OCI-LY3 (cell line): ENCODE measurements around the gene PHLDB3.

Experiments
- H2AFZ ChIP-seq: fragments of 200-600, 300-600 bp; shearing (Covaris generic); 2 replicates; pipeline ENCODE4 v1.6.0; 2014; ENCODE audit warnings: antibody characterized with exemption, low read depth, low read length
- H3K27ac ChIP-seq: fragments of 200-600, 300-600 bp; sonication (generic); 2 replicates; pipeline ENCODE4 v1.5.1; 2014; ENCODE audit warnings: mild to moderate bottlenecking, low read length, moderate library complexity, mixed read lengths
- H3K27me3 ChIP-seq: fragments of 200-600, 300-600 bp; sonication (generic); 2 replicates; pipeline ENCODE4 v1.6.1; 2014; ENCODE audit warnings: low read depth, low read length, mixed read lengths
- H3K36me3 ChIP-seq: fragments of 200-600, 300-600 bp; sonication (generic); replicated peaks from 2 replicates; pipeline ENCODE3; 2014; ENCODE audit warnings: low read depth, low read length, mixed read lengths
- H3K4me1 ChIP-seq: fragments of 300-600, 200-600 bp; sonication (generic); 2 replicates; pipeline ENCODE4 v1.6.1; 2014; ENCODE audit warnings: low read length, mixed read lengths
- H3K4me2 ChIP-seq: fragments of 200-600, 300-600 bp; sonication (generic); 2 replicates; pipeline ENCODE4 v1.6.1; 2014; ENCODE audit warnings: low read length, mixed read lengths
- H3K4me3 ChIP-seq: fragments of 300-600, 200-600 bp; sonication (generic); 2 replicates; pipeline ENCODE4 v1.5.1; 2014; ENCODE audit warnings: antibody characterized with exemption, mild to moderate bottlenecking, low read length, moderate library complexity
- H3K79me2 ChIP-seq: fragments of 300-600, 200-600 bp; shearing (Covaris generic); 2 replicates; pipeline ENCODE4 v1.6.1; 2014; ENCODE audit warnings: mild to moderate bottlenecking, low read length, mixed read lengths
- H3K9ac ChIP-seq: fragments of 300-600, 200-600 bp; shearing (Covaris generic); 2 replicates; pipeline ENCODE4 v1.6.0; 2014; ENCODE audit warnings: mild to moderate bottlenecking, low read length, moderate library complexity
- H3K9me3 ChIP-seq: fragments of 200-600, 300-600 bp; shearing (Covaris generic); 2 replicates; pipeline ENCODE4 v1.6.1; 2014; ENCODE audit warnings: low read length, mixed read lengths; ENCODE audit not compliant: insufficient read depth
- H4K20me1 ChIP-seq: fragments of 200-600, 300-600 bp; sonication (generic); 2 replicates; pipeline ENCODE4 v1.6.1; 2016; ENCODE audit warnings: low read length, mixed read lengths; ENCODE audit not compliant: insufficient read depth
- CTCF ChIP-seq: fragments of 200-600, 300-600 bp; sonication (generic); IDR thresholded peaks from 2 replicates; pipeline ENCODE4 v1.5.1; 2014; ENCODE audit warnings: antibody characterized with exemption, low read length, low read depth
- EZH2phosphoT487 ChIP-seq: fragments of 200-600 bp; shearing (Covaris generic); IDR thresholded peaks from 2 replicates; pipeline ENCODE4 v1.6.1; 2018; ENCODE audit warnings: antibody characterized with exemption, mixed run types, low read depth

PHLDB3 gene

GRCh38 chr19:43511324-43511723 is 6.8 kb upstream of the PHLDB3 start:
- H2AFZ ChIP-seq = no peak overlapping the region
- H4K20me1 ChIP-seq = no peaks in the 10 kb centered on the region
- no peaks in the 10 kb centered on the region for H3K9me3 ChIP-seq
- no peaks in the 10 kb centered on the region for H3K36me3 ChIP-seq
- H3K79me2 ChIP-seq = no peaks in the 10 kb centered on the region
- no peak overlapping the region for H3K4me2 ChIP-seq
- no peaks in the 10 kb centered on the region for H3K4me1 ChIP-seq
- no peak overlapping the region for H3K27ac ChIP-seq
- H3K4me3 ChIP-seq = no peak overlapping the region
- no peak overlapping the region for H3K9ac ChIP-seq
- TF ChIP-seq CTCF (no peak), EZH2phosphoT487 (no peak)
- no peaks in the 10 kb centered on the region for H3K27me3 ChIP-seq

GRCh38 chr19:43510713-43511112 is 6.2 kb upstream of the PHLDB3 start:
- H3K9ac ChIP-seq = no peak overlapping the region
- TF ChIP-seq EZH2phosphoT487 = no peak
- no peak for TF ChIP-seq CTCF
- H2AFZ ChIP-seq = no peak overlapping the region
- no peak overlapping the region for H3K4me3 ChIP-seq
- H3K9me3 ChIP-seq = no peaks in the 10 kb centered on the region
- H3K79me2 ChIP-seq = no peaks in the 10 kb centered on the region
- no peak overlapping the region for H3K4me2 ChIP-seq
- H4K20me1 ChIP-seq = no peaks in the 10 kb centered on the region
- H3K4me1 ChIP-seq = no peaks in the 10 kb centered on the region
- H3K36me3 ChIP-seq = no peaks in the 10 kb centered on the region
- H3K27ac ChIP-seq = no peak overlapping the region
- H3K27me3 ChIP-seq = no peaks in the 10 kb centered on the region

- Histone ChIP-seq H3K27me3 (no peaks in the 10 kb centered on the region), H3K9ac (no peak overlapping the region), H3K4me1 (peaks cover 6% of the 10 kb centered on the region), H3K4me3 (no peak overlapping the region), H4K20me1 (no peaks in the 10 kb centered on the region), H3K4me2 (no peak overlapping the region), H3K36me3 (peaks cover 1% of the 10 kb centered on the region), H3K9me3 (no peaks in the 10 kb centered on the region), H3K79me2 (peaks cover 9% of the 10 kb centered on the region), H3K27ac (no peak overlapping the region), H2AFZ (no peak overlapping the region)
- TF ChIP-seq CTCF = no peak
- no peak for TF ChIP-seq EZH2phosphoT487
Measured at GRCh38 chr19:43507880-43508279, 3.3 kb upstream of the PHLDB3 start.

- H3K4me3 ChIP-seq = no peak overlapping the region
- peaks cover 11% of the 10 kb centered on the region for H3K4me1 ChIP-seq
- TF ChIP-seq CTCF (no peak), EZH2phosphoT487 (no peak)
- H3K27me3 ChIP-seq = no peaks in the 10 kb centered on the region
- no peaks in the 10 kb centered on the region for H3K9me3 ChIP-seq
- no peak overlapping the region for H3K27ac ChIP-seq
- H2AFZ ChIP-seq = no peak overlapping the region
- H3K9ac ChIP-seq = no peak overlapping the region
- H3K4me2 ChIP-seq = no peak overlapping the region
- H4K20me1 ChIP-seq = no peaks in the 10 kb centered on the region
- peaks cover 22% of the 10 kb centered on the region for H3K79me2 ChIP-seq
- H3K36me3 ChIP-seq = peaks cover 14% of the 10 kb centered on the region
Measured at GRCh38 chr19:43506629-43507028, 2.1 kb upstream of the PHLDB3 start.
